ENCODE data around the gene ARMC2.

Gene ARMC2

GRCh38 chr6:108831104-108831503 is 17.1 kb upstream of the ARMC2 start:
- H3K4me1 ChIP-seq (ENCODE audit: control insufficient read depth, insufficient read depth, low read length, unreplicated experiment) = peaks cover 3% of the 10 kb centered on the region
- H3K27me3 ChIP-seq (ENCODE audit: insufficient read depth, low read length) = no peaks in the 10 kb centered on the region
- H3K4me3 ChIP-seq (ENCODE audit: low read depth, low read length) = no peak overlapping the region
- H3K27ac ChIP-seq (ENCODE audit: low read depth, low read length) = no peak overlapping the region
- no peaks in the 10 kb centered on the region for H3K36me3 ChIP-seq (ENCODE audit: insufficient read depth, low read length)
- no peaks in the 10 kb centered on the region for H3K79me2 ChIP-seq (ENCODE audit: control insufficient read depth, insufficient read depth, low read length, unreplicated experiment)
- no peak overlapping the region for H2AFZ ChIP-seq (ENCODE audit: low read length, unreplicated experiment)

- H3K27ac ChIP-seq (ENCODE audit: low read depth, low read length) = no peak overlapping the region
- no peaks in the 10 kb centered on the region for H3K27me3 ChIP-seq (ENCODE audit: insufficient read depth, low read length)
- no peaks in the 10 kb centered on the region for H3K36me3 ChIP-seq (ENCODE audit: insufficient read depth, low read length)
- no peaks in the 10 kb centered on the region for H3K79me2 ChIP-seq (ENCODE audit: control insufficient read depth, insufficient read depth, low read length, unreplicated experiment)
- H2AFZ ChIP-seq (ENCODE audit: low read length, unreplicated experiment) = no peak overlapping the region
- H3K4me1 ChIP-seq (ENCODE audit: control insufficient read depth, insufficient read depth, low read length, unreplicated experiment) = peaks cover 3% of the 10 kb centered on the region
- H3K4me3 ChIP-seq (ENCODE audit: low read depth, low read length) = no peak overlapping the region
Observed at GRCh38 chr6:108832738-108833137, 15.5 kb upstream of the ARMC2 start.

GRCh38 chr6:108835218-108835850 is 12.9 kb upstream of the ARMC2 start:
- Histone ChIP-seq H3K4me3 (ENCODE audit: low read depth, low read length) (no peak overlapping the region), H3K36me3 (ENCODE audit: insufficient read depth, low read length) (no peaks in the 10 kb centered on the region), H3K27me3 (ENCODE audit: insufficient read depth, low read length) (no peaks in the 10 kb centered on the region), H3K27ac (ENCODE audit: low read depth, low read length) (no peak overlapping the region), H3K4me1 (ENCODE audit: control insufficient read depth, insufficient read depth, low read length, unreplicated experiment) (peaks cover 3% of the 10 kb centered on the region), H3K79me2 (ENCODE audit: control insufficient read depth, insufficient read depth, low read length, unreplicated experiment) (no peaks in the 10 kb centered on the region), H2AFZ (ENCODE audit: low read length, unreplicated experiment) (peak overlapping the region; percentile 54)

- peaks cover 3% of the 10 kb centered on the region for H3K4me1 ChIP-seq (ENCODE audit: control insufficient read depth, insufficient read depth, low read length, unreplicated experiment)
- no peak overlapping the region for H3K4me3 ChIP-seq (ENCODE audit: low read depth, low read length)
Observed at GRCh38 chr6:108836061-108836460, 12.2 kb upstream of the ARMC2 start.

GRCh38 chr6:108837236-108837971 is 10.8 kb upstream of the ARMC2 start:
- Histone ChIP-seq H3K79me2 (ENCODE audit: control insufficient read depth, insufficient read depth, low read length, unreplicated experiment) (no peaks in the 10 kb centered on the region), H3K27me3 (ENCODE audit: insufficient read depth, low read length) (no peaks in the 10 kb centered on the region), H3K4me1 (ENCODE audit: control insufficient read depth, insufficient read depth, low read length, unreplicated experiment) (peaks cover 1% of the 10 kb centered on the region), H2AFZ (ENCODE audit: low read length, unreplicated experiment) (no peak overlapping the region), H3K27ac (ENCODE audit: low read depth, low read length) (no peak overlapping the region), H3K4me3 (ENCODE audit: low read depth, low read length) (no peak overlapping the region), H3K36me3 (ENCODE audit: insufficient read depth, low read length) (no peaks in the 10 kb centered on the region)

More at GRCh38 chr6:108836061-108836460, 12.2 kb upstream of the ARMC2 start:
- Histone ChIP-seq H3K36me3 (ENCODE audit: insufficient read depth, low read length) (no peaks in the 10 kb centered on the region), H3K27ac (ENCODE audit: low read depth, low read length) (no peak overlapping the region), H3K79me2 (ENCODE audit: control insufficient read depth, insufficient read depth, low read length, unreplicated experiment) (no peaks in the 10 kb centered on the region), H2AFZ (ENCODE audit: low read length, unreplicated experiment) (no peak overlapping the region), H3K27me3 (ENCODE audit: insufficient read depth, low read length) (no peaks in the 10 kb centered on the region)

GRCh38 chr6:108838101-108838717 is 10.0 kb upstream of the ARMC2 start:
- Histone ChIP-seq H3K4me3 (ENCODE audit: low read depth, low read length) (no peak overlapping the region), H2AFZ (ENCODE audit: low read length, unreplicated experiment) (no peak overlapping the region), H3K79me2 (ENCODE audit: control insufficient read depth, insufficient read depth, low read length, unreplicated experiment) (no peaks in the 10 kb centered on the region), H3K27me3 (ENCODE audit: insufficient read depth, low read length) (no peaks in the 10 kb centered on the region), H3K36me3 (ENCODE audit: insufficient read depth, low read length) (no peaks in the 10 kb centered on the region), H3K4me1 (ENCODE audit: control insufficient read depth, insufficient read depth, low read length, unreplicated experiment) (no peaks in the 10 kb centered on the region), H3K27ac (ENCODE audit: low read depth, low read length) (no peak overlapping the region)

- no peak overlapping the region for H3K27ac ChIP-seq (ENCODE audit: low read depth, low read length)
- no peaks in the 10 kb centered on the region for H3K36me3 ChIP-seq (ENCODE audit: insufficient read depth, low read length)
- no peaks in the 10 kb centered on the region for H3K27me3 ChIP-seq (ENCODE audit: insufficient read depth, low read length)
- H3K79me2 ChIP-seq (ENCODE audit: control insufficient read depth, insufficient read depth, low read length, unreplicated experiment) = no peaks in the 10 kb centered on the region
- H2AFZ ChIP-seq (ENCODE audit: low read length, unreplicated experiment) = no peak overlapping the region
- H3K4me1 ChIP-seq (ENCODE audit: control insufficient read depth, insufficient read depth, low read length, unreplicated experiment) = no peaks in the 10 kb centered on the region
- no peak overlapping the region for H3K4me3 ChIP-seq (ENCODE audit: low read depth, low read length)
Observed at GRCh38 chr6:108839083-108839642, 9.1 kb upstream of the ARMC2 start.

GRCh38 chr6:108840919-108841318 is 7.3 kb upstream of the ARMC2 start:
- Histone ChIP-seq H3K4me3 (ENCODE audit: low read depth, low read length) (no peak overlapping the region), H2AFZ (ENCODE audit: low read length, unreplicated experiment) (no peak overlapping the region), H3K27me3 (ENCODE audit: insufficient read depth, low read length) (no peaks in the 10 kb centered on the region), H3K4me1 (ENCODE audit: control insufficient read depth, insufficient read depth, low read length, unreplicated experiment) (no peaks in the 10 kb centered on the region), H3K79me2 (ENCODE audit: control insufficient read depth, insufficient read depth, low read length, unreplicated experiment) (no peaks in the 10 kb centered on the region), H3K27ac (ENCODE audit: low read depth, low read length) (no peak overlapping the region), H3K36me3 (ENCODE audit: insufficient read depth, low read length) (no peaks in the 10 kb centered on the region)

GRCh38 chr6:108841377-108841855 is 6.8 kb upstream of the ARMC2 start:
- Histone ChIP-seq H3K27ac (ENCODE audit: low read depth, low read length) (no peak overlapping the region), H3K4me3 (ENCODE audit: low read depth, low read length) (no peak overlapping the region), H2AFZ (ENCODE audit: low read length, unreplicated experiment) (no peak overlapping the region), H3K36me3 (ENCODE audit: insufficient read depth, low read length) (no peaks in the 10 kb centered on the region), H3K4me1 (ENCODE audit: control insufficient read depth, insufficient read depth, low read length, unreplicated experiment) (no peaks in the 10 kb centered on the region), H3K79me2 (ENCODE audit: control insufficient read depth, insufficient read depth, low read length, unreplicated experiment) (no peaks in the 10 kb centered on the region), H3K27me3 (ENCODE audit: insufficient read depth, low read length) (no peaks in the 10 kb centered on the region)

- Histone ChIP-seq H3K79me2 (ENCODE audit: control insufficient read depth, insufficient read depth, low read length, unreplicated experiment) (no peaks in the 10 kb centered on the region), H3K27ac (ENCODE audit: low read depth, low read length) (no peak overlapping the region), H3K4me3 (ENCODE audit: low read depth, low read length) (no peak overlapping the region), H3K36me3 (ENCODE audit: insufficient read depth, low read length) (no peaks in the 10 kb centered on the region), H3K27me3 (ENCODE audit: insufficient read depth, low read length) (no peaks in the 10 kb centered on the region), H2AFZ (ENCODE audit: low read length, unreplicated experiment) (no peak overlapping the region), H3K4me1 (ENCODE audit: control insufficient read depth, insufficient read depth, low read length, unreplicated experiment) (peaks cover 5% of the 10 kb centered on the region)
Observed at GRCh38 chr6:108844135-108844534, 4.1 kb upstream of the ARMC2 start.
